Left lung (tissue), 10 donors: Measurements from ENCODE around the gene ADGRG7. TPM values are rescaled to one million over a fixed set of nuclear protein-coding genes. Genes with fewer than 3 reads are reported as not detected.
A peak's percentile ranks its signal among the peaks of the same experiment; 100 is the strongest.

Experiments
- ATAC-seq: fragments of 200-7000 bp; cut with Tn5 transposase; one replicate; pipeline ENCODE4 v1.9.1; 2020; ENCODE audit warnings: moderate library complexity
- DNase-seq, 4 donors: peaks; one replicate each; pipeline ENCODE4 v3.0.0-alpha.2; 2013 to 2020
- H3K27ac ChIP-seq, 2 donors: fragments of 200-600 bp; sonication (generic) in 1 of 2; one replicate each; pipeline versions ENCODE4 v1.5.0 to v1.8.0; 2020 to 2021
- H3K27me3 ChIP-seq, 2 donors: fragments of 200-600 bp; sonication (generic) in 1 of 2; one replicate each; pipeline versions ENCODE4 v1.5.0 to v1.8.0; 2020 to 2021
- H3K36me3 ChIP-seq, 2 donors: fragments of 200-600 bp; sonication (generic) in 1 of 2; one replicate each; pipeline versions ENCODE4 v1.5.0 to v1.8.0; 2020 to 2021
- H3K4me1 ChIP-seq, 2 donors: fragments of 200-600 bp; one replicate each; pipeline ENCODE4 v1.8.0; 2021
- H3K4me3 ChIP-seq, 2 donors: fragments of 200-600 bp; sonication (generic) in 1 of 2; one replicate each; pipeline versions ENCODE4 v1.5.0 to v1.8.0; 2020 to 2021; ENCODE audit warnings: mild to moderate bottlenecking in 1 of 2
- H3K9me3 ChIP-seq, 2 donors: fragments of 200-600 bp; sonication (generic) in 1 of 2; one replicate each; pipeline versions ENCODE4 v1.5.0 to v1.8.0; 2020 to 2021
- CTCF ChIP-seq, 2 donors: fragments of 200-600 bp; sonication (generic) in 1 of 2; IDR thresholded peaks; one replicate each; pipeline versions ENCODE4 v1.5.0 to v1.8.0; 2021; ENCODE audit warnings: antibody characterized with exemption in 2 of 2
- intact Hi-C, 2 donors: fragments of 100-400 bp; cut with DNase I; formaldehyde crosslinking; loops; one replicate each; pipeline versions ENCODE4 v1.11.2 to v1.14.2; 2022
- polyA plus RNA-seq, 6 donors: library from polyadenylated mRNA; unstranded; fragments of 120-200 nt; gene quantifications; one replicate each; pipeline ENCODE4 v1.2.1, GENCODE V29; 2013; ENCODE audit not compliant: insufficient read length in 6 of 6
- total RNA-seq, 2 donors: library from RNA; stranded (reverse); fragmentation: NEBNext Ultra II Directional; extraction: Animal tissue kit (Norgen Biotek cat#: 25700); gene quantifications; one replicate each; pipeline ENCODE4 v1.2.1, GENCODE V29; 2021
- donor health status: DM: no; HTN: yes; CAD: no.
- donor health status: DM: no; HTN: no; CAD: no.

Gene ADGRG7
- total and polyA plus RNA-seq, 8 donors, result not detected

DNA sequence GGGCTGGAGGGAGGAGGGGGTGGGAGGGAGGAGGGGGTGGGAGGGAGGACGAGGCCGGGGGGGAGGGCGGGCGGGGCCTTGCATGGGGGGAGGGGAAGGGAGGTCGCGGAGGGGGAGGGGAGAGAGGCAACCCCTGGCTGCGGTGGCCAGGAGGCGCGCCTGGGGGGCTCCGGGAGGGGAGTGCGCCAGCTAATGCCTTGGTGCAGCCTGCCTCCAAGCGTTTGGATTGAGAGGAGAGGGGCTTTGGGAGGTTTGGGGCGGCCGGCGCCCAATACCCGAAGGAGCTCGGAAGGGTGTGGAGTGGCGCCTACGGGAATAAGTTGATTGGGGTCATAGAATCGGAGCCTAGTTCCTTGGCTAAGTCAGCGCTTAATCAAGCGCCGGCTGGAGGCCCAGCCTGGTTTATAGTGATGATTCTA, 100.5 kb downstream of the ADGRG7 start:
- ATAC-seq (peak; percentile 39), DNase-seq (peak; percentile 41 to 80 (median 62))
- Histone ChIP-seq H3K27ac (peak overlapping the region; percentile 97 to 99), H3K4me3 (peak overlapping the region; percentile 50 to 80), H3K9me3 (no peaks in the 10 kb centered on the region), H3K36me3 (peaks cover 0 to 24% of the 10 kb centered on the region in 2 donors), H3K4me1 (peaks cover 22 to 40% of the 10 kb centered on the region in 2 donors), H3K27me3 (peaks cover 0 to 9% of the 10 kb centered on the region in 2 donors)
- TF ChIP-seq CTCF (IDR thresholded peaks at IDR 0.05), result no peak
- intact Hi-C loops, result no loop called here

- H3K36me3 ChIP-seq, result peaks cover 0 to 30% of the 10 kb centered on the region in 2 donors
- ATAC-seq (peak; percentile 13), DNase-seq (peak in 2 of 4 donors; percentile 10 to 28)
- peak overlapping the region; percentile 50 to 80 for H3K4me3 ChIP-seq
- H3K27me3 ChIP-seq, result peaks cover 0 to 9% of the 10 kb centered on the region in 2 donors
- peak in 1 of 2 donors; percentile 32 for TF ChIP-seq CTCF (IDR thresholded peaks at IDR 0.05)
- peaks cover 22 to 40% of the 10 kb centered on the region in 2 donors for H3K4me1 ChIP-seq
- peak overlapping the region; percentile 97 to 99 for H3K27ac ChIP-seq
- H3K9me3 ChIP-seq, result no peaks in the 10 kb centered on the region
- intact Hi-C loops, result no loop called here
Measured at GRCh38 chr3:100710261-100710968, 101.0 kb downstream of the ADGRG7 start.

- no peak for ATAC-seq
- intact Hi-C loops, result no loop called here
Measured at GRCh38 chr3:100715176-100715575, 105.8 kb downstream of the ADGRG7 start.

DNA sequence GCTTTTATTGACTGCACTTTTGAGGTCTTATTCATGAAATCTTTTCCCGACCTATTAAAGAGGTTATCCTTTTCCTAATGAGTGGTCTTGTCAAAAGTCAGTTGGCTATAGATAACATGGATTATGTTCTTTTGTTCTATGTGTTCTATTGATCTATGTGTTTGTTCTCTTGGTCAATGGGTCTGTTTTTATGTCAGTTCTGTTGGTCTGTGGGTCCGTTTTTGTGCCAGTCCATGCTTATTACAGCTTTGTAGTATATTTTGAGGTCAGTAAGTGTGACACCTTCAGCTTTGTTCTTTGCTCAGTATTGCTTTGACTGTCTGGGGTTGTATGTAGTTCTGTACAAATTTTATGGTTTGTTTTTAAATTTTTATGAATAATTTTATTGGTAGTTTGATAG, 107.7 kb downstream of the ADGRG7 start:
- intact Hi-C loops, result no loop called here
- H3K4me1 ChIP-seq, result peaks cover 8 to 43% of the 10 kb centered on the region in 2 donors
- no peak for DNase-seq
- no peak overlapping the region for H3K4me3 ChIP-seq
- no peak for ATAC-seq
- no peaks in the 10 kb centered on the region for H3K9me3 ChIP-seq
- peaks cover 0 to 64% of the 10 kb centered on the region in 2 donors for H3K36me3 ChIP-seq
- H3K27ac ChIP-seq, result no peak overlapping the region
- H3K27me3 ChIP-seq, result no peaks in the 10 kb centered on the region
- no peak for TF ChIP-seq CTCF (IDR thresholded peaks at IDR 0.05)

More at GRCh38 chr3:100715176-100715575, 105.8 kb downstream of the ADGRG7 start:
- no peak for DNase-seq
- Histone ChIP-seq H3K27ac (no peak overlapping the region), H3K27me3 (no peaks in the 10 kb centered on the region), H3K9me3 (no peaks in the 10 kb centered on the region), H3K4me3 (no peak overlapping the region), H3K4me1 (peaks cover 22 to 61% of the 10 kb centered on the region in 2 donors), H3K36me3 (peaks cover 0 to 60% of the 10 kb centered on the region in 2 donors)
- TF ChIP-seq CTCF (IDR thresholded peaks at IDR 0.05), result no peak

GRCh38 chr3:100717637-100718487, 108.5 kb downstream of the ADGRG7 start:
- Histone ChIP-seq H3K27ac (no peak overlapping the region), H3K36me3 (peaks cover 0 to 71% of the 10 kb centered on the region in 2 donors), H3K27me3 (no peaks in the 10 kb centered on the region), H3K4me1 (peaks cover 0 to 35% of the 10 kb centered on the region in 2 donors), H3K4me3 (no peak overlapping the region), H3K9me3 (no peaks in the 10 kb centered on the region)
- intact Hi-C loops, result no loop called here
- DNase-seq, result no peak
- no peak for ATAC-seq
- TF ChIP-seq CTCF (IDR thresholded peaks at IDR 0.05), result no peak
